ENCODE results near the gene SIPA1L3.
A peak's percentile ranks its signal among the peaks of the same experiment; 100 is the strongest.
"Not testable (repeated sequence)": the region's sequence is repeated elsewhere in the genome, so short reads cannot be mapped to it uniquely, and the experiment has no call there.

SIPA1L3 gene

GRCh38 chr19:37906869-37907734 lies at the start of gene SIPA1L3:
TSS of gene SIPA1L3 (plus strand) at chr19:37907208. CDS start at chr19:38081566, 174,358 bp downstream.
- FAIRE-seq, result no peak
- peak; percentile 93 for DNase-seq (ENCODE audit: low spot score)

- FAIRE-seq, result no peak
- DNase-seq (ENCODE audit: low spot score), result no peak
Measured at GRCh38 chr19:37864501-37864900, 42.5 kb upstream of the SIPA1L3 start.

GRCh38 chr19:37865930-37866329 lies 41.1 kb upstream of the SIPA1L3 start:
- DNase-seq (ENCODE audit: low spot score); FAIRE-seq: not testable (repeated sequence)

GRCh38 chr19:37867831-37868230 lies 39.2 kb upstream of the SIPA1L3 start:
- peak; percentile 60 for DNase-seq (ENCODE audit: low spot score)
- no peak for FAIRE-seq

- DNase-seq (ENCODE audit: low spot score) (no peak), FAIRE-seq (no peak)
Measured at GRCh38 chr19:37869766-37870340, 37.2 kb upstream of the SIPA1L3 start.

GRCh38 chr19:37872383-37872782 lies 34.6 kb upstream of the SIPA1L3 start:
- peak; percentile 8 for DNase-seq (ENCODE audit: low spot score)

GRCh38 chr19:37874784-37875183 lies 32.2 kb upstream of the SIPA1L3 start:
- FAIRE-seq (no peak), DNase-seq (ENCODE audit: low spot score) (no peak)

More at GRCh38 chr19:37872383-37872782, 34.6 kb upstream of the SIPA1L3 start:
- no peak for FAIRE-seq

- no peak for DNase-seq (ENCODE audit: low spot score)
- no peak for FAIRE-seq
Measured at GRCh38 chr19:37876032-37876431, 31.0 kb upstream of the SIPA1L3 start.

- no peak for DNase-seq (ENCODE audit: low spot score)
- no peak for FAIRE-seq
Measured at GRCh38 chr19:37877147-37877546, 29.9 kb upstream of the SIPA1L3 start.

GRCh38 chr19:37885392-37885791 lies 21.6 kb upstream of the SIPA1L3 start:
- no peak for DNase-seq (ENCODE audit: low spot score)
- no peak for FAIRE-seq

GRCh38 chr19:37886571-37886970 lies 20.4 kb upstream of the SIPA1L3 start:
- DNase-seq (ENCODE audit: low spot score) (no peak), FAIRE-seq (no peak)

GRCh38 chr19:37893845-37894575 lies 13.0 kb upstream of the SIPA1L3 start:
- DNase-seq (ENCODE audit: low spot score), result no peak

GRCh38 chr19:37896180-37896579 lies 10.8 kb upstream of the SIPA1L3 start:
- DNase-seq (ENCODE audit: low spot score), result no peak
- no peak for FAIRE-seq

More at GRCh38 chr19:37893845-37894575, 13.0 kb upstream of the SIPA1L3 start:
- no peak for FAIRE-seq

- no peak for FAIRE-seq
- DNase-seq (ENCODE audit: low spot score), result no peak
Measured at GRCh38 chr19:37899453-37899852, 7.6 kb upstream of the SIPA1L3 start.

GRCh38 chr19:37899966-37900365 lies 7.0 kb upstream of the SIPA1L3 start:
- no peak for FAIRE-seq
- DNase-seq (ENCODE audit: low spot score), result no peak

GRCh38 chr19:37902668-37903067 lies 4.3 kb upstream of the SIPA1L3 start:
- no peak for FAIRE-seq
- peak; percentile 78 for DNase-seq (ENCODE audit: low spot score)

GRCh38 chr19:37903096-37903495 lies 3.9 kb upstream of the SIPA1L3 start:
- FAIRE-seq, result no peak
- no peak for DNase-seq (ENCODE audit: low spot score)

- DNase-seq (ENCODE audit: low spot score) (peak; percentile 48), FAIRE-seq (no peak)
Measured at GRCh38 chr19:37905946-37906868, 801 bp upstream of the SIPA1L3 start, which contains the start of gene WDR87. TSS of gene WDR87 (minus strand) at chr19:37906594. CDS start at chr19:37898239, 8,355 bp downstream.

GRCh38 chr19:37907735-37908455 lies 887 bp downstream of the SIPA1L3 start:
- FAIRE-seq, result no peak
- DNase-seq (ENCODE audit: low spot score), result no peak

- DNase-seq (ENCODE audit: low spot score), result no peak
- FAIRE-seq, result no peak
Measured at GRCh38 chr19:37909661-37910199, 2.7 kb downstream of the SIPA1L3 start.
